Heart right ventricle (tissue), 16 donors: ENCODE results near the gene TMCO6. TPM values are rescaled to one million over a fixed set of nuclear protein-coding genes. Genes with fewer than 3 reads are reported as not detected.

Source experiments
- ATAC-seq, 8 donors: fragments of 200-7000 bp; cut with Tn5 transposase; one replicate each; pipeline ENCODE4 v1.9.1; 2020; ENCODE audit warnings: mild to moderate bottlenecking in 8 of 8, moderate library complexity in 8 of 8, moderate number of reproducible peaks in 1 of 8
- DNase-seq, 2 donors: peaks; one replicate each; pipeline ENCODE4 v3.0.0-alpha.2; 2020
- H3K27ac ChIP-seq, 10 donors: fragments of 200-600 bp; sonication (generic) in 2 of 10; one replicate each; pipeline versions ENCODE4 v1.5.0 to v1.8.0; 2020 to 2022; ENCODE audit warnings: mild to moderate bottlenecking in 3 of 10
- H3K27me3 ChIP-seq, 7 donors: fragments of 200-600 bp; one replicate each; pipeline ENCODE4 v1.8.0; 2021 to 2022; ENCODE audit warnings: mild to moderate bottlenecking in 2 of 7
- H3K36me3 ChIP-seq, 9 donors: fragments of 200-600 bp; sonication (generic) in 1 of 9; one replicate each; pipeline versions ENCODE4 v1.5.0 to v1.8.0; 2020 to 2022; ENCODE audit warnings: mild to moderate bottlenecking in 2 of 9
- H3K4me1 ChIP-seq, 9 donors: fragments of 200-600 bp; sonication (generic) in 1 of 9; one replicate each; pipeline versions ENCODE4 v1.5.0 to v1.8.0; 2020 to 2022; ENCODE audit warnings: mild to moderate bottlenecking in 4 of 9
- H3K4me3 ChIP-seq, 10 donors: fragments of 200-600 bp; sonication (generic) in 2 of 10; one replicate each; pipeline versions ENCODE4 v1.5.0 to v1.8.0; 2020 to 2022; ENCODE audit warnings: mild to moderate bottlenecking in 7 of 10, moderate library complexity in 2 of 10
- H3K9me3 ChIP-seq, 11 donors: fragments of 200-600 bp in 10 of 11; sonication (generic) in 2 of 11; one replicate each; pipeline versions ENCODE4 v1.5.0 to v1.8.0; 2013 to 2022; ENCODE audit warnings: mild to moderate bottlenecking in 2 of 11, control low read depth in 1 of 11, moderate library complexity in 1 of 11
- CTCF ChIP-seq, 9 donors: fragments of 200-600 bp; sonication (generic) in 2 of 9; IDR thresholded peaks; one replicate each; pipeline versions ENCODE4 v1.5.0 to v1.8.0; 2021 to 2022; ENCODE audit warnings: antibody characterized with exemption in 9 of 9, mild to moderate bottlenecking in 5 of 9, moderate library complexity in 1 of 9
- WGBS, 2 donors: extraction: QIAGEN DNeasy Blood & Tissue Kit; methylation state at CpG; one replicate each; pipeline ENCODE4 v1.1.7; 2013; ENCODE audit warnings: inconsistent platforms in 1 of 2; 5-methylcytosine and 5-hydroxymethylcytosine counted together
- intact Hi-C, 10 donors: fragments of 100-400 bp; cut with DNase I; formaldehyde crosslinking; loops; one replicate each; pipeline versions ENCODE4 v1.11.1 to v1.14.2; 2022
- polyA plus RNA-seq, 2 donors: library from polyadenylated mRNA; stranded (reverse); fragments of 200-250 nt; gene quantifications; one replicate each; pipeline ENCODE4 v1.2.3, GENCODE V29; 2013
- total RNA-seq, 10 donors: library from RNA; stranded (reverse); fragmentation: NEBNext Ultra II Directional in 3 of 10; extraction: Animal tissue kit (Norgen Biotek cat#: 25700) in 3 of 10; gene quantifications; one replicate each; pipeline versions ENCODE4 v1.2.1 to v1.2.4, GENCODE V29; 2021 to 2023
- donor health status: Arrhythmogenic right ventricular cardiomyopathy.
- donor health status: ischemic (EF 13 %, LVEDD 7.1; RV severe dilation, severe dysfunction).
- donor health status: healthy with polysubstance abuse.
- donor health status: DM: no; HTN: yes; CAD: no.
- donor health status: DM: no; HTN: no; CAD: no.
- donor health status: ischemic (EF 25% LVEDD 6.9; RV normal size, moderate dysfunction).
- donor health status: ischemic (EF 25% LVEDD 5.7; RV mildly dilated, moderate dysfunction).
- donor health status: healthy.
- donor health status: DM: yes; HTN: yes; CAD: no.
- donor health status: Ischemic cardiomyopathy.
- donor health status: ischemic (EF 35%, LVEDD 5.7; RV mildly dilated, moderate dysfunction).
- donor health status: nonischemic (EF 11% LVEDD 7.7; RV severe dilation, severe dysfunction).
- donor health status: DM: yes; HTN: yes; CAD: no.
- donor health status: PGD.
- donor health status: ischemic (EF 29% LVEDD 5.4; RV normal size, mild dysfunction).
- donor health status: nonischemic (EF 23%, LVEDD 6.1; RV moderate dilation, normal function).

TMCO6 gene
- total and polyA plus RNA-seq, 12 donors = 1.6 to 7.9 (median 3.4) TPM

- no peak overlapping the region for H3K4me3 ChIP-seq
- TF ChIP-seq CTCF (IDR thresholded peaks at IDR 0.05) = no peak
- H3K27ac ChIP-seq = no peak overlapping the region
- H3K9me3 ChIP-seq = no peaks in the 10 kb centered on the region
- H3K4me1 ChIP-seq = no peaks in the 10 kb centered on the region
- H3K36me3 ChIP-seq = peaks cover 0 to 100% (median 54%) of the 10 kb centered on the region in 9 donors
- no peaks in the 10 kb centered on the region for H3K27me3 ChIP-seq
- DNase-seq = no peak
- WGBS, 2 donors = 97 to 98% methylated on average over 7 of the region's 7 CpGs
- ATAC-seq = no peak
- intact Hi-C loops = no loop called here
These were observed 39.7 kb downstream of the TMCO6 start for GRCh38 chr5:140678993-140679392.

GRCh38 chr5:140690376-140690932 lies 51.2 kb downstream of the TMCO6 start:
- peak overlapping the region in 9 of 10 donors; percentile 84 to 96 (median 88) for H3K27ac ChIP-seq
- no peak for TF ChIP-seq CTCF (IDR thresholded peaks at IDR 0.05)
- intact Hi-C loops = loop anchor here in 2 of 10 donors (2.0 to 10.0 kb wide), 3 partner anchors 26 to 286 kb away; partner anchors contain the start of genes ANKHD1 (in 1 of the 2), IK (in 1 of the 2), NDUFA2 (in 1 of the 2) and WDR55 (in 1 of the 2)
- H3K27me3 ChIP-seq = no peaks in the 10 kb centered on the region
- peaks cover 0 to 44% (median 32%) of the 10 kb centered on the region in 9 donors for H3K4me1 ChIP-seq
- WGBS, 2 donors = 59 to 61% methylated on average over 8 of the region's 8 CpGs
- peak overlapping the region; percentile 60 to 96 (median 83) for H3K4me3 ChIP-seq
- DNase-seq (no peak), ATAC-seq (peak in 1 of 8 donors; percentile 6)
- no peaks in the 10 kb centered on the region for H3K9me3 ChIP-seq
- H3K36me3 ChIP-seq = peaks cover 0 to 68% (median 33%) of the 10 kb centered on the region in 9 donors

GRCh38 chr5:140690941-140691924 lies 52.0 kb downstream of the TMCO6 start, which contains the start of the genes HARS1 and HARS2:
HARS1 (minus strand) TSS chr5:140691370; CDS start chr5:140691304, 66 bp downstream.
HARS2 (plus strand) TSS chr5:140691455; CDS start chr5:140691649, 194 bp downstream.
- peaks cover 0 to 68% (median 40%) of the 10 kb centered on the region in 9 donors for H3K36me3 ChIP-seq
- ATAC-seq (peak; percentile 97 to 99 (median 98)), DNase-seq (peak; percentile 87 to 92)
- no peaks in the 10 kb centered on the region for H3K9me3 ChIP-seq
- H3K27me3 ChIP-seq = no peaks in the 10 kb centered on the region
- peak in 2 of 9 donors; percentile 30 to 38 for TF ChIP-seq CTCF (IDR thresholded peaks at IDR 0.05)
- H3K27ac ChIP-seq = peak within 1 kb of the TSS; percentile 65 to 96 (median 88)
- peak within 1 kb of the TSS; percentile 60 to 96 (median 83) for H3K4me3 ChIP-seq
- 0 to 1% methylated on average over 61 of the region's 61 CpGs for WGBS, 2 donors
- H3K4me1 ChIP-seq = peaks cover 0 to 44% (median 32%) of the 10 kb centered on the region in 9 donors
- intact Hi-C loops = loop anchor here in 2 of 10 donors (2.0 to 10.0 kb wide), 3 partner anchors 26 to 286 kb away; partner anchors contain the start of genes ANKHD1 (in 1 of the 2), IK (in 1 of the 2), NDUFA2 (in 1 of the 2) and WDR55 (in 1 of the 2)

- TF ChIP-seq CTCF (IDR thresholded peaks at IDR 0.05) = no peak
- Histone ChIP-seq H3K9me3 (no peaks in the 10 kb centered on the region), H3K27me3 (no peaks in the 10 kb centered on the region), H3K4me3 (no peak overlapping the region), H3K4me1 (peaks cover 0 to 44% (median 29%) of the 10 kb centered on the region in 9 donors), H3K36me3 (peaks cover 4 to 70% (median 51%) of the 10 kb centered on the region in 9 donors), H3K27ac (peak overlapping the region in 1 of 10 donors; percentile 13)
- DNase-seq = no peak
- WGBS, 2 donors = 45 to 53% methylated on average over 5 of the region's 5 CpGs
- intact Hi-C loops = loop anchor here in 2 of 10 donors (5.0 to 10.0 kb wide), 2 partner anchors 47 to 289 kb away; partner anchors contain the start of genes ANKHD1 (in 1 of the 2), IK (in 1 of the 2) and NDUFA2 (in 1 of the 2)
- ATAC-seq = no peak
These were observed 55.0 kb downstream of the TMCO6 start for GRCh38 chr5:140694276-140694675.
